ENCODE data around the gene TMEM255B.

- TF ChIP-seq, protein P1, sequence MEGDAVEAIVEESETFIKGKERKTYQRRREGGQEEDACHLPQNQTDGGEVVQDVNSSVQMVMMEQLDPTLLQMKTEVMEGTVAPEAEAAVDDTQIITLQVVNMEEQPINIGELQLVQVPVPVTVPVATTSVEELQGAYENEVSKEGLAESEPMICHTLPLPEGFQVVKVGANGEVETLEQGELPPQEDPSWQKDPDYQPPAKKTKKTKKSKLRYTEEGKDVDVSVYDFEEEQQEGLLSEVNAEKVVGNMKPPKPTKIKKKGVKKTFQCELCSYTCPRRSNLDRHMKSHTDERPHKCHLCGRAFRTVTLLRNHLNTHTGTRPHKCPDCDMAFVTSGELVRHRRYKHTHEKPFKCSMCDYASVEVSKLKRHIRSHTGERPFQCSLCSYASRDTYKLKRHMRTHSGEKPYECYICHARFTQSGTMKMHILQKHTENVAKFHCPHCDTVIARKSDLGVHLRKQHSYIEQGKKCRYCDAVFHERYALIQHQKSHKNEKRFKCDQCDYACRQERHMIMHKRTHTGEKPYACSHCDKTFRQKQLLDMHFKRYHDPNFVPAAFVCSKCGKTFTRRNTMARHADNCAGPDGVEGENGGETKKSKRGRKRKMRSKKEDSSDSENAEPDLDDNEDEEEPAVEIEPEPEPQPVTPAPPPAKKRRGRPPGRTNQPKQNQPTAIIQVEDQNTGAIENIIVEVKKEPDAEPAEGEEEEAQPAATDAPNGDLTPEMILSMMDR (IDR thresholded peaks at IDR 0.05; ENCODE audit: low read length): no peak
- no peak for TF ChIP-seq EZH2 (IDR thresholded peaks at IDR 0.05; ENCODE audit: borderline replicate concordance, low read length)
Measured at GRCh38 chr13:113813749-113814434, 54.9 kb downstream of the TMEM255B start.

All from OCI-LY1 (cell line).